Breast epithelium (tissue), 3 donors: ENCODE data around the gene RAC3.

ENCODE experiments used
- CTCF ChIP-seq, 3 donors: fragments of 450-650 bp; IDR thresholded peaks; one replicate each; pipeline ENCODE4 v1.5.1; 2016 to 2017; ENCODE audit warnings: antibody characterized with exemption in 3 of 3, mild to moderate bottlenecking in 3 of 3, moderate library complexity in 3 of 3
- POLR2A ChIP-seq: fragments of 450-650 bp; IDR thresholded peaks from one replicate; pipeline ENCODE4 v1.6.1; 2016; ENCODE audit warnings: antibody characterized with exemption, mild to moderate bottlenecking, moderate library complexity

GRCh38 chr17:81996232-81996756 is 35.2 kb upstream of the RAC3 start:
- TF ChIP-seq CTCF (IDR thresholded peaks at IDR 0.05): no peak
- no peak for TF ChIP-seq POLR2A
